Tibial nerve (tissue), 4 donors: ENCODE data around the gene AP2A2. TPM values are rescaled to one million over a fixed set of nuclear protein-coding genes. Genes with fewer than 3 reads are reported as not detected.

ENCODE experiments used
- DNase-seq, 2 donors: peaks; one replicate each; pipeline ENCODE4 v3.0.0-alpha.2; 2019; ENCODE audit warnings: low spot score in 2 of 2
- H3K27ac ChIP-seq, 4 donors: fragments of 200-600 bp; sonication (generic) in 3 of 4; one replicate each; pipeline ENCODE4 v1.5.1; 2017 to 2019; ENCODE audit warnings: mild to moderate bottlenecking in 1 of 4
- H3K27me3 ChIP-seq, 2 donors: fragments of 200-600 bp; sonication (generic) in 1 of 2; one replicate each; pipeline versions ENCODE4 v1.5.1 to v1.6.0; 2017 to 2019
- H3K36me3 ChIP-seq, 3 donors: fragments of 200-600 bp; sonication (generic); one replicate each; pipeline ENCODE4 v1.5.1; 2018 to 2019
- H3K4me1 ChIP-seq, 4 donors: fragments of 200-600 bp; sonication (generic) in 3 of 4; one replicate each; pipeline ENCODE4 v1.5.1; 2017 to 2019
- H3K4me3 ChIP-seq, 4 donors: fragments of 200-600 bp; sonication (generic) in 3 of 4; one replicate each; pipeline ENCODE4 v1.5.1; 2017 to 2019; ENCODE audit warnings: mild to moderate bottlenecking in 1 of 4, moderate library complexity in 1 of 4
- H3K9me3 ChIP-seq, 4 donors: fragments of 200-600 bp; sonication (generic) in 3 of 4; one replicate each; pipeline ENCODE4 v1.5.1; 2017 to 2019
- EP300 ChIP-seq, 2 donors: sonication (generic); formaldehyde crosslinking; IDR thresholded peaks; one replicate each; pipeline ENCODE4 v1.6.1; 2017; ENCODE audit warnings: antibody characterized with exemption in 2 of 2, mild to moderate bottlenecking in 1 of 2
- POLR2A ChIP-seq, 2 donors: fragments of 450-650 bp; IDR thresholded peaks; one replicate each; pipeline ENCODE4 v1.6.1; 2017; ENCODE audit warnings: antibody characterized with exemption in 2 of 2, mild to moderate bottlenecking in 2 of 2, moderate library complexity in 2 of 2
- WGBS, 2 donors: methylation state at CpG; one replicate each; pipeline ENCODE4 v1.1.5; 2018; 5-methylcytosine and 5-hydroxymethylcytosine counted together
- total RNA-seq, 4 donors: library from RNA; depleted of rRNA; stranded (reverse); fragments of >200 nt; gene quantifications; one replicate each; pipeline ENCODE4 v1.1.0, GENCODE V29; 2016
- TF ChIP-seq, protein P1 (sequence below), 5 experiments: fragments of 200-600 bp in 3 of 5; fragments of 450-650 bp in 2 of 5; sonication (generic) in 3 of 5; IDR thresholded peaks; one replicate each; pipeline ENCODE4 v1.5.1; 2016 to 2019; ENCODE audit warnings: antibody characterized with exemption in 5 of 5, mild to moderate bottlenecking in 3 of 5, moderate library complexity in 2 of 5

The AP2A2 gene
- total RNA-seq, 4 donors from 2014 or later, result 70.8 to 136 (median 90.3) TPM

DNA sequence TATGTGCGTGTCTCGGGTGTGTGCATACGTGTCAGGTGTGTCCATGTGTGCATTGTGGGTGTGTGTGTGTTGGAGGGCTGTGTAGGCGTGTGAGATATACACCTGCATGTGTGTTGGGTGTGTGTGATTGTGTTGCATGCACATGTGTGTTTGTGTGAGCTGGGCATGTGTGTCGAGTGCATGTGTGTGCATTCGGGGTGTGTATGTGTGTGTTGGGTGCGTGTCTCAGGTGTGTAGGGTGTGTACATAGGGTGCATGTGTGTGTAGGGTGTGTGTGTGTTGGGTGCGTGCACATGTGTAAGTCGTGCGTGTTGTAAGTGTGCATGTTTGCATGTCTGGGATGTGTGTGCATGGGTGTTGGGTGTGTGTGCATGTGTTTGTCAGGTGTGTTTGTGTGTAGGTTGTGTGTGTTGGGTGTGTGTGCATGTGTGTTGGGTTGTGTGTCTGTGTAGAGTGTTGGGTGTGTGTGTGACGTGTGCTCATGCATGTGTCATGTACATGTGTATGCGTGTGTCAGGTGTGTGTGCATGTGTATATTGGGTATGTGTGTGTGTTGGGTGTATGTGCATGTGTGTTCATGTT lies 106.7 kb downstream of the AP2A2 start:
- Histone ChIP-seq H3K27me3 (peaks cover 0 to 18% of the 10 kb centered on the region in 2 donors), H3K27ac (no peak overlapping the region), H3K36me3 (no peaks in the 10 kb centered on the region), H3K4me3 (no peak overlapping the region), H3K9me3 (no peaks in the 10 kb centered on the region), H3K4me1 (no peaks in the 10 kb centered on the region)
- 96 to 97% methylated on average over 12 of the region's 12 CpGs for WGBS, 2 donors
- TF ChIP-seq POLR2A (IDR thresholded peaks at IDR 0.05), result no peak
- DNase-seq, result no peak

DNA sequence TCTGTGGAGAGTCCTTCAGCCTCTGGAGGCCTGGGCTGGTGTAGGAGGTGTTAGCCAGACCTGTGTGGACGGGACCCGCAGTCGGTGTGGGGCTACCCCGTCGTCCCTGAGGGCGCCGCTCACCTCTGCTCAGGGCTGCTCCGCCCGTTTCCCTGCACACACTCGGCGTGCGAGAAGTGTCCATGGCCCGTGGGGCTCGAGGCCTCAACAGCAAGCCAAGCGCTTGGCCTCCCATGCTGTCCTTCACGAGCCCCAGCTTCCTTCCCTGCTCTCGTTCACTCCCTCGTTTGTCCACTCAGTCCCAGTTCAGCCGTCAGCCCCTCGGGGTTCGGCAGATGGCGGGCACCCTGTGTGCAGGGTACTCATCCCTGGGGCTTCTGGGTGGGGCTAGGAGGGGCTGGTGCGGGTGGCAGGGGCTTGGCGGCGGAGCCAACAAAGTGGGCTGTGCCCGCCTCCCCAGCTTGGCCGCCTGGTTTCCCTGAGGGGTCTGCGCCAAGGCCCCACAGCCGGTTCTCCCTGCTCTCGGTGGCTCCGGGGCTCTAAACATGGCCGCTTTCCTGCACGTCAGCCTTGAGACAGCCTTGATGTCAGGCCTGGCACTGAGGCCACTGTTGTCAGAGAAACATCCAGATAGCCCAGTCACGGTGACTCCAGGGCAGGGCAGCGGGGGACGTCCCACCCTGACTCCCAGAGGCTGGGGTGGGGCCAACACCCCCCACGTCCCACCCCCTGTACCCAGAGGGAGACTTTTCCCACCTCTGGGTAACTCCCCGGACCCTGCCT lies 107.5 kb downstream of the AP2A2 start:
- Histone ChIP-seq H3K4me1 (no peaks in the 10 kb centered on the region), H3K27ac (no peak overlapping the region), H3K4me3 (no peak overlapping the region), H3K27me3 (peaks cover 0 to 26% of the 10 kb centered on the region in 2 donors), H3K9me3 (no peaks in the 10 kb centered on the region), H3K36me3 (no peaks in the 10 kb centered on the region)
- no peak for DNase-seq
- 76 to 80% methylated on average over 32 to 37 of the region's 38 CpGs for WGBS, 2 donors
- TF ChIP-seq, protein P1, sequence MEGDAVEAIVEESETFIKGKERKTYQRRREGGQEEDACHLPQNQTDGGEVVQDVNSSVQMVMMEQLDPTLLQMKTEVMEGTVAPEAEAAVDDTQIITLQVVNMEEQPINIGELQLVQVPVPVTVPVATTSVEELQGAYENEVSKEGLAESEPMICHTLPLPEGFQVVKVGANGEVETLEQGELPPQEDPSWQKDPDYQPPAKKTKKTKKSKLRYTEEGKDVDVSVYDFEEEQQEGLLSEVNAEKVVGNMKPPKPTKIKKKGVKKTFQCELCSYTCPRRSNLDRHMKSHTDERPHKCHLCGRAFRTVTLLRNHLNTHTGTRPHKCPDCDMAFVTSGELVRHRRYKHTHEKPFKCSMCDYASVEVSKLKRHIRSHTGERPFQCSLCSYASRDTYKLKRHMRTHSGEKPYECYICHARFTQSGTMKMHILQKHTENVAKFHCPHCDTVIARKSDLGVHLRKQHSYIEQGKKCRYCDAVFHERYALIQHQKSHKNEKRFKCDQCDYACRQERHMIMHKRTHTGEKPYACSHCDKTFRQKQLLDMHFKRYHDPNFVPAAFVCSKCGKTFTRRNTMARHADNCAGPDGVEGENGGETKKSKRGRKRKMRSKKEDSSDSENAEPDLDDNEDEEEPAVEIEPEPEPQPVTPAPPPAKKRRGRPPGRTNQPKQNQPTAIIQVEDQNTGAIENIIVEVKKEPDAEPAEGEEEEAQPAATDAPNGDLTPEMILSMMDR (IDR thresholded peaks at IDR 0.05), result no peak
- TF ChIP-seq EP300 (IDR thresholded peaks at IDR 0.05), result no peak
- no peak for TF ChIP-seq POLR2A (IDR thresholded peaks at IDR 0.05)

DNA sequence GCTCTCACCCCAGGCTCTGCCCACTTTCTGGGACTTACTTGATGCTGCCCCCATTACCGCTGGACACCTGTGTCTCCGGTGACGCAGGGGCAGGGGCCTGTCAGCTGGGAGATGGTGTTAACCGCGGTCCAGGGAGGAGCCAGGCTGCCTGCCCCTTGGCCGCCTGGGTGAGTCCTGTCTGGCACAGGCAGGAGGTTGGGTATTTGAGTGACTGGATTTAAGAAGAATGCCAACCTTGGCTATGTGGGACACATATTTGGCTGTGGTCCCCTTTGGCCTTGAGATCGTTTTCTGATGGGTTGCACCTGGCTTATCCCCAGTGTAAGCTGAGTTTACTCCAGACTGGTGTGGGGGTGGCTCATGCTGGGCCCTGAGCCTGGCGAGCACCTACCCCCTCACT lies 108.3 kb downstream of the AP2A2 start:
- Histone ChIP-seq H3K27ac (no peak overlapping the region), H3K27me3 (peaks cover 0 to 28% of the 10 kb centered on the region in 2 donors), H3K4me3 (no peak overlapping the region), H3K9me3 (no peaks in the 10 kb centered on the region), H3K4me1 (no peaks in the 10 kb centered on the region), H3K36me3 (no peaks in the 10 kb centered on the region)
- TF ChIP-seq EP300 (IDR thresholded peaks at IDR 0.05) (no peak), POLR2A (IDR thresholded peaks at IDR 0.05) (no peak)
- TF ChIP-seq, protein P1 (IDR thresholded peaks at IDR 0.05), result no peak
- no peak for DNase-seq
- 83 to 91% methylated on average over 8 of the region's 8 CpGs for WGBS, 2 donors

DNA sequence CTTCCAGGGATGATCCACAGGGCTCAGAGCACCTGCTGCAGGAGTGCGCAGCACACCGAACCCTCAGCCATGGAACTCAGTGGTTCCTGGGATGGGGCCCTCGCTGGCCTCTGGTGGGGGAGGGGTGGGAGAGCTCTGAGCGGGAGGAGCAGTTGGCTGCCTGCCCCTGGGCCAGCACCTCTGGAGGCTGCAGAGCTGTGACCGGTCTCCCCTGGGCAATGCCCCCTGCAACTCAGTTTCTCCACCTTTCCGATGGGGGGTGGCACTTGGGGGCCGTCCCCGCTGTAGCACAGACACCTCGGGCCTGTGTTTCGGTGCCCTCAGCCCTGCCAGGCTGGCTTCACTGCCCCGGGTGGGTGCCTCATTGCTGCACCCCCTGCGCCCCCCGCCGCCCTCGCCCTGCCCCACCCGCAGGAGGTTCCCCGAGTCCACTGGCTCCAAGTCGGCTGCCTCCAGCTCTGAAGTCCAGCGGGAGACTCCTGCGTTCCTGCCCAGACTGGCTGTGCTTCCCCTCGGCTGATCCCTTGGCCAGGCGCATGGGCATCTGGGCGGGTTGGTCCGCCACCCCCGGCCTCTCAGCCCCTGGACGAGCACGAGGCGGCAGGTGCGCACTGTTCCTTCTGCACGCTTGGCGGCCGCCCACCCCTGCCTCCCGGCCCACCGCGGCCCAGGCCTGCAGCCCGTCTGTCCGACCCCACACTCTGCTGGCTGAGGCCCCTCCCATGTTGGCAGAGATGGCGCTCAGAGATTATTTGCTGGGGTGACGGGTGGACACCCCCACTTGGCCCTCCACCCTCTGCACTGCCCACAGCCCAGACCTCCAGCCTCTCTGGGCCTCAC lies 109.0 kb downstream of the AP2A2 start:
- no peaks in the 10 kb centered on the region for H3K9me3 ChIP-seq
- WGBS, 2 donors, result 68 to 71% methylated on average over 21 to 36 of the region's 39 CpGs
- no peaks in the 10 kb centered on the region for H3K4me1 ChIP-seq
- H3K27ac ChIP-seq, result no peak overlapping the region
- no peak overlapping the region for H3K4me3 ChIP-seq
- TF ChIP-seq EP300 (IDR thresholded peaks at IDR 0.05), result no peak
- TF ChIP-seq, protein P1 (IDR thresholded peaks at IDR 0.05), result no peak
- no peak for TF ChIP-seq POLR2A (IDR thresholded peaks at IDR 0.05)
- H3K36me3 ChIP-seq, result no peaks in the 10 kb centered on the region
- H3K27me3 ChIP-seq, result peaks cover 0 to 28% of the 10 kb centered on the region in 2 donors
- no peak for DNase-seq

DNA sequence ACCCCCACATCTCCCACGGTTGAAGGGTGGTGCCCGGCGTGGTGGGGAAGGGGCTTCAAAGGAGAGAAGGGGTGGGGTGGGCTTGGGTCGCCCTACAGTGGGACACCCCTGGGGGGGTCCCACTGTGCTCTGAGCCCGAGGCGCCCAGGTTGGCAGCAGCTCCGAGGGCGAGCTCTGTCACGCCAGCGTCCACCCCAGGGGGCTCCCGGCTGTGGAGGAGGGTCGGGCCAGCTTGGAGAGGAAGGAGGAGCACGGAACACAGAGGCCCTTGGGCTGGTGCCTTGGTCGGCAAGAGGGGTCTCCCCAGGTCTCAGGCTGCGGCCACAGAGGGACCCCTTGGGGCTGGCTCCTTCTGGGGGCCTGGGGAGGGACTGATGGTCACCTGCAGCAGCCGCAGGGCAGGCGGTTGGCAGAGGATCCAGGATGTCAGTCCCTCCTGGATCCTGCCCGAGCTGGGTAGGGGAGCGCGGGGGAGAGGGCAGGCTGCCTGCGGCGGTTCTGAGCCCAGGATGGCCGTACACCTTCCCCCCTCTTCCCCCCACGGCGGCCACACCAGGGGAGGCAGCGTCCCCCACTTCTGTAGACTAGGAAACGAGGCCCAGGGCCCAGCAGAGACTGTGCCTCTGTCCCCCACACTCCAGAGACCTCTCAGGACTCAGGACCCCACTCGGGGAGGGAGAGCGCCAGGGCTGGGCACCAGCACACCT lies 110.1 kb downstream of the AP2A2 start:
- TF ChIP-seq, protein P1 (IDR thresholded peaks at IDR 0.05), result no peak
- TF ChIP-seq POLR2A (IDR thresholded peaks at IDR 0.05), result no peak
- no peak for TF ChIP-seq EP300 (IDR thresholded peaks at IDR 0.05)
- Histone ChIP-seq H3K9me3 (no peaks in the 10 kb centered on the region), H3K36me3 (no peaks in the 10 kb centered on the region), H3K4me1 (no peaks in the 10 kb centered on the region), H3K27me3 (peaks cover 0 to 35% of the 10 kb centered on the region in 2 donors), H3K4me3 (no peak overlapping the region), H3K27ac (no peak overlapping the region)
- WGBS, 2 donors, result 69 to 84% methylated on average over 15 to 26 of the region's 29 CpGs
- no peak for DNase-seq
